Progenitor cell of endocrine pancreas (in vitro differentiated cells): ENCODE results near the gene UPF2. TPM values are rescaled to one million over a fixed set of nuclear protein-coding genes. Genes with fewer than 3 reads are reported as not detected.
A peak's percentile ranks its signal among the peaks of the same experiment; 100 is the strongest.

ENCODE experiments used
- DNase-seq: peaks from one replicate; pipeline ENCODE4 v3.0.0; 2021; ENCODE audit warnings: low spot score; ENCODE audit not compliant: unreplicated experiment
- H3K27ac Mint-ChIP-seq: 2 replicates; pipeline ENCODE4 v1.8.0; 2021; ENCODE audit warnings: mild to moderate bottlenecking, moderate library complexity, mixed read lengths
- H3K27me3 Mint-ChIP-seq: 2 replicates; pipeline ENCODE4 v1.8.0; 2021; ENCODE audit warnings: mixed read lengths
- H3K36me3 Mint-ChIP-seq: 2 replicates; pipeline ENCODE4 v1.8.0; 2022; ENCODE audit warnings: mixed read lengths; ENCODE audit not compliant: insufficient read depth
- H3K4me1 Mint-ChIP-seq: 2 replicates; pipeline ENCODE4 v1.8.0; 2021; ENCODE audit warnings: low read depth, mixed read lengths
- H3K4me3 Mint-ChIP-seq: 2 replicates; pipeline ENCODE4 v1.8.0; 2021; ENCODE audit warnings: low read depth, mild to moderate bottlenecking, moderate library complexity, mixed read lengths
- H3K9me3 Mint-ChIP-seq: 2 replicates; pipeline ENCODE4 v1.8.0; 2021; ENCODE audit warnings: low read depth, mixed read lengths
- CTCF ChIP-seq: fragments of 200-600 bp; sonication (generic); IDR thresholded peaks from one replicate; pipeline ENCODE4 v1.5.0; 2021; ENCODE audit warnings: antibody characterized with exemption, mild to moderate bottlenecking; ENCODE audit not compliant: unreplicated experiment
- total RNA-seq: library from RNA; stranded (reverse); gene quantifications from 2 replicates; pipeline ENCODE4 v1.2.1, GENCODE V29; 2021

UPF2 gene
- total RNA-seq, 1 donor from 2014 or later: 31.0 TPM

DNA sequence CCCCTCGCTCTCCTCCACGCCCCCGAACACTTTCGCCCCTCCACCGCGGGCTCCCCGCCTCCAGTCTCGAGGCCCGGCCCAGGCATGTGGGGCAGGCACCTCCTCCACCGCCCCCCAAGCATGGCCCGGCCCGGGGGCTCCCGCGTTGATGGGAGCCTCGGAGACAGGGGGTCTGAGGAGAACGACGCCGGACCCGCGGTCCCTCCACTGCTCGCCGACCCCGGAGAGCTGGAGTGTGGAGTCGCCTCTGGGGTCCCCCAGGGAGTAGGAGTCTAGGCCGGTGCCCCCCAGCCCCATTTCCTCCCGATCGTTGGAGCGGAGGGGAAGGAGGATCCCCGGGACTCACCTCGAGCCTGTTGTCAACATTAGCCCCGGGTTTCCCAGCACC lies 206 bp downstream of the UPF2 start:
- peak; percentile 31 for DNase-seq
- Mint-ChIP-seq H3K4me3 (peak overlapping the region; percentile 97), H3K9me3 (peaks cover 4% of the 10 kb centered on the region), H3K4me1 (peaks cover 16% of the 10 kb centered on the region), H3K27me3 (peaks cover 3% of the 10 kb centered on the region), H3K27ac (peak overlapping the region; percentile 96), H3K36me3 (peaks cover 2% of the 10 kb centered on the region)
- no peak for TF ChIP-seq CTCF

- Mint-ChIP-seq H3K4me3 (peak overlapping the region; percentile 97), H3K27me3 (peaks cover 3% of the 10 kb centered on the region), H3K27ac (peak overlapping the region; percentile 96), H3K36me3 (peaks cover 2% of the 10 kb centered on the region), H3K9me3 (peaks cover 4% of the 10 kb centered on the region), H3K4me1 (peaks cover 16% of the 10 kb centered on the region)
- DNase-seq: no peak
- TF ChIP-seq CTCF: no peak
Observed at GRCh38 chr10:12041766-12042408, 722 bp downstream of the UPF2 start.

GRCh38 chr10:12036073-12036655 lies 6.4 kb downstream of the UPF2 start:
- Mint-ChIP-seq H3K27me3 (no peaks in the 10 kb centered on the region), H3K4me3 (no peak overlapping the region), H3K36me3 (peaks cover 13% of the 10 kb centered on the region), H3K4me1 (peaks cover 7% of the 10 kb centered on the region), H3K9me3 (no peaks in the 10 kb centered on the region), H3K27ac (no peak overlapping the region)
- DNase-seq: no peak
- no peak for TF ChIP-seq CTCF

- no peak for TF ChIP-seq CTCF
- H3K4me1 Mint-ChIP-seq: no peaks in the 10 kb centered on the region
- H3K27me3 Mint-ChIP-seq: no peaks in the 10 kb centered on the region
- H3K9me3 Mint-ChIP-seq: no peaks in the 10 kb centered on the region
- no peak overlapping the region for H3K4me3 Mint-ChIP-seq
- no peak for DNase-seq
- peaks cover 25% of the 10 kb centered on the region for H3K36me3 Mint-ChIP-seq
- H3K27ac Mint-ChIP-seq: no peak overlapping the region
Observed at GRCh38 chr10:12031404-12031803, 11.2 kb downstream of the UPF2 start.

DNA sequence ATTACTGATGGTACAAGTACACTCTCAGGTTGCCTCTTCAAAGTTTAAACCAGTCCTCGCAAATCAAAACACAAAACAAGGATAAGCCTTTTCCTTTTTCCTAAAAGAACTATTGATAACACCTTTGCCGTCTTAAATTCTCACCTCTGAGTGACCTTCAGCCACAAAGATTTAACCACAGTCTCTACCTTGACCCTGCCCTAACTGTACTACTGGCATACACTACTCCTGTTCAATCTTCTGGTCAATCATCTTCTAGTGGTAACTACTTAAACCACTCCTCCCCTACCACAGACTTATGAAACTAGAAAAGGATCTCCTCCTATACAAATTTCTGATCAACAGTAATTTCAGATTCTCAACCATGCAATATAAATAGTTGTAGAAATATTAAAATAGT lies 15.1 kb downstream of the UPF2 start:
- no peaks in the 10 kb centered on the region for H3K4me1 Mint-ChIP-seq
- H3K36me3 Mint-ChIP-seq: peaks cover 20% of the 10 kb centered on the region
- no peak overlapping the region for H3K4me3 Mint-ChIP-seq
- no peak for TF ChIP-seq CTCF
- no peak for DNase-seq
- no peaks in the 10 kb centered on the region for H3K27me3 Mint-ChIP-seq
- H3K27ac Mint-ChIP-seq: no peak overlapping the region
- H3K9me3 Mint-ChIP-seq: no peaks in the 10 kb centered on the region
